DND-41 (cell line): ENCODE data around the gene F13A1.

ENCODE experiments used
- ATAC-seq: fragments of 200-7000 bp; cut with Tn5 transposase; 3 replicates; pipeline ENCODE4 v1.9.1; 2021; ENCODE audit warnings: low read depth; ENCODE audit not compliant: insufficient read depth
- DNase-seq: peaks from one replicate; pipeline ENCODE4 v3.0.0-alpha.2; 2020
- H2AFZ ChIP-seq: 2 replicates; pipeline ENCODE4 v1.6.0; 2012; ENCODE audit warnings: low read depth, low read length
- H3K27ac ChIP-seq: 2 replicates; pipeline ENCODE4 v1.5.1; 2012; ENCODE audit warnings: low read length, inconsistent platforms
- H3K27me3 ChIP-seq: fragments of 200-600 bp; sonication (generic); 2 replicates; pipeline ENCODE4 v1.6.0; 2012; ENCODE audit warnings: low read length, mild to moderate bottlenecking, inconsistent platforms; ENCODE audit not compliant: insufficient read depth, poor library complexity
- H3K36me3 ChIP-seq: 2 replicates; pipeline ENCODE4 v1.5.1; 2012; ENCODE audit warnings: low read length, inconsistent platforms; ENCODE audit not compliant: insufficient read depth
- H3K4me1 ChIP-seq: 2 replicates; pipeline ENCODE4 v1.5.1; 2012; ENCODE audit warnings: mild to moderate bottlenecking, low read length; ENCODE audit not compliant: insufficient read depth
- H3K4me2 ChIP-seq: 2 replicates; pipeline ENCODE4 v1.6.0; 2012; ENCODE audit warnings: mild to moderate bottlenecking, moderate library complexity, low read length, inconsistent platforms; ENCODE audit not compliant: insufficient read depth
- H3K4me3 ChIP-seq, 2 experiments: fragments of 200-600 bp in 1 of 2; shearing (Covaris generic) in 1 of 2; 2 replicates each; pipeline ENCODE4 v1.5.1; 2012 to 2016; ENCODE audit warnings: inconsistent platforms in 2 of 2, low read length in 2 of 2, mild to moderate bottlenecking in 2 of 2, low read depth in 1 of 2, moderate library complexity in 1 of 2
- H3K79me2 ChIP-seq: 2 replicates; pipeline ENCODE4 v1.6.0; 2012; ENCODE audit warnings: low read length, inconsistent platforms; ENCODE audit not compliant: insufficient read depth
- H3K9ac ChIP-seq: 2 replicates; pipeline ENCODE4 v1.6.0; 2012; ENCODE audit warnings: low read depth, mild to moderate bottlenecking, inconsistent platforms, low read length, moderate library complexity
- H3K9me3 ChIP-seq: 2 replicates; pipeline ENCODE4 v1.5.1; 2012; ENCODE audit warnings: low read length, moderate library complexity, mild to moderate bottlenecking, inconsistent platforms; ENCODE audit not compliant: insufficient read depth, severe bottlenecking
- H4K20me1 ChIP-seq: 2 replicates; pipeline ENCODE4 v1.6.0; 2012; ENCODE audit warnings: low read length; ENCODE audit not compliant: insufficient read depth
- CTCF ChIP-seq: IDR thresholded peaks from 2 replicates; pipeline ENCODE4 v1.5.1; 2012; ENCODE audit warnings: borderline replicate concordance, low read length, moderate library complexity, mild to moderate bottlenecking; ENCODE audit not compliant: poor library complexity, severe bottlenecking; ENCODE audit errors: extremely low read depth
- EZH2 ChIP-seq: IDR thresholded peaks from 3 replicates; pipeline ENCODE4 v1.6.1; 2012; ENCODE audit warnings: borderline replicate concordance, low read depth, mild to moderate bottlenecking, moderate library complexity, low read length, inconsistent platforms; ENCODE audit not compliant: severe bottlenecking

The F13A1 gene

GRCh38 chr6:6317825-6318733 is 2.4 kb downstream of the F13A1 start:
- H3K27me3 ChIP-seq: peaks cover 23% of the 10 kb centered on the region
- no peak for TF ChIP-seq CTCF
- no peak for TF ChIP-seq EZH2
- no peaks in the 10 kb centered on the region for H3K79me2 ChIP-seq
- ATAC-seq (no peak), DNase-seq (no peak)
- H3K4me2 ChIP-seq: no peak overlapping the region
- no peak overlapping the region for H2AFZ ChIP-seq
- H3K9me3 ChIP-seq: no peaks in the 10 kb centered on the region
- H3K36me3 ChIP-seq: no peaks in the 10 kb centered on the region
- H3K4me1 ChIP-seq: no peaks in the 10 kb centered on the region
- H3K27ac ChIP-seq: no peak overlapping the region
- H3K4me3 ChIP-seq: no peak overlapping the region
- no peaks in the 10 kb centered on the region for H4K20me1 ChIP-seq
- H3K9ac ChIP-seq: no peak overlapping the region

GRCh38 chr6:6317386-6317785 is 3.1 kb downstream of the F13A1 start:
- Histone ChIP-seq H3K27me3 (peaks cover 16% of the 10 kb centered on the region), H3K4me1 (no peaks in the 10 kb centered on the region), H3K4me3 (no peak overlapping the region), H3K36me3 (no peaks in the 10 kb centered on the region), H4K20me1 (no peaks in the 10 kb centered on the region), H2AFZ (no peak overlapping the region), H3K9me3 (no peaks in the 10 kb centered on the region), H3K27ac (no peak overlapping the region), H3K9ac (no peak overlapping the region), H3K79me2 (no peaks in the 10 kb centered on the region), H3K4me2 (no peak overlapping the region)
- TF ChIP-seq CTCF (no peak), EZH2 (no peak)
- ATAC-seq (no peak), DNase-seq (no peak)

GRCh38 chr6:6315660-6316059 is 4.8 kb downstream of the F13A1 start:
- H3K4me3 ChIP-seq: no peak overlapping the region
- TF ChIP-seq EZH2 (no peak), CTCF (peak; percentile 76)
- H2AFZ ChIP-seq: no peak overlapping the region
- no peak overlapping the region for H3K4me2 ChIP-seq
- H3K79me2 ChIP-seq: no peaks in the 10 kb centered on the region
- no peak overlapping the region for H3K27ac ChIP-seq
- peaks cover 9% of the 10 kb centered on the region for H3K27me3 ChIP-seq
- no peaks in the 10 kb centered on the region for H4K20me1 ChIP-seq
- H3K4me1 ChIP-seq: no peaks in the 10 kb centered on the region
- H3K9ac ChIP-seq: no peak overlapping the region
- no peaks in the 10 kb centered on the region for H3K36me3 ChIP-seq
- ATAC-seq: peak; percentile 48; the same call in 1 of the 3 replicates
- DNase-seq: peak; percentile 32
- no peaks in the 10 kb centered on the region for H3K9me3 ChIP-seq
